Measurements from ENCODE around the gene ALPG. TPM values are rescaled to one million over a fixed set of nuclear protein-coding genes. Genes with fewer than 3 reads are reported as not detected.
A peak's percentile ranks its signal among the peaks of the same experiment; 100 is the strongest.

The ALPG gene
- total RNA-seq (2021; ENCODE audit: unreplicated experiment) (65.3 TPM), Bru-seq, nascent RNA (percentile 53 among the genes with signal in this experiment), BruChase-seq, experiment 1, labeled RNA remaining after a 2-hour chase (percentile 55 among the genes with signal in this experiment), BruChase-seq, experiment 2, labeled RNA remaining after a 6-hour chase (percentile 78 among the genes with signal in this experiment)
- polyA plus RNA-seq (2012; ENCODE audit: insufficient read length) = 236 TPM
- long read RNA-seq, transcript ALPG-201 (11 exons, 2,493 nt) = major isoform, 7 of 50 reads
- long read RNA-seq, partial matches to known transcripts = 41 of 50 reads
- long read RNA-seq, other reads (novel, unspliced or antisense) = 2 of 50 reads

DNA sequence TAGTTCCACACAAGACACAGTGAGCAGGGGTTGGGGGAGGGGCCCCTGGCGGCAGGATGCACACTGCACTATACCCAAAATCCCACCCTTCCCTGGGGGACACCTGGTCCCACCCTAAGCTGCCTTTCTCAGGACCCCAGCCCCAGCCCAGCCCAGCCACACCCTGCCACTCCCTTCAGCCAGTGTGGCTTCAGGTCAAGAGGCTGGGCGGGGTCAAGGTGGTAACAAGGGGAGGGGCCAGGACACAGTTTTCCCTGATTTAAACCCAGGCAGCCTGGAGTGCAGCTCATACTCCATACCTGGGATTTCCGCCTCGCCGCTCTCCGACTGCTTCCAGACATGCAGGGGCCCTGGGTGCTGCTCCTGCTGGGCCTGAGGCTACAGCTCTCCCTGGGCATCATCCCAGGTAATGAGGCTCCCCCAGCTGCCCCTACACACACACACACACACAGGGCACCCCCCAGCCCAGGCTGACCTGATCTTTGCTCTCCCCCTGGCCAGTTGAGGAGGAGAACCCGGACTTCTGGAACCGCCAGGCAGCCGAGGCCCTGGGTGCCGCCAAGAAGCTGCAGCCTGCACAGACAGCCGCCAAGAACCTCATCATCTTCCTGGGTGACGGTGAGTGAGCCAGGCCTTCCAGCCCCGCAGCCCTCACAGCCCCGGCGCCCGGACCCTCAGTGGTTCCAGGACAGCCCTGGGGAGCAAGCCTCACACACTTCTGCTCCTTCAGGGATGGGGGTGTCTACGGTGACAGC lies at the start of gene ALPG:
ALPG (plus strand) TSS at position 289 of the 755 bp plus-strand sequence; CDS start at position 340, 51 bp downstream.
- Histone ChIP-seq H3K27me3 (ENCODE audit: control insufficient read depth, insufficient read depth, low read length) (no peaks in the 10 kb centered on the region), H3K27ac (ENCODE audit: low read length) (no peak within 1 kb of the TSS), H3K36me3 (ENCODE audit: control insufficient read depth, insufficient read depth, low read length) (no peaks in the 10 kb centered on the region), H3K4me1 (ENCODE audit: control insufficient read depth, insufficient read depth, low read length) (no peaks in the 10 kb centered on the region), H3K9me3 (ENCODE audit: control insufficient read depth, insufficient read depth, low read depth, low read length) (no peaks in the 10 kb centered on the region), H3K4me3 (ENCODE audit: low read depth in 2 of 2, low read length in 2 of 2) (no peak within 1 kb of the TSS)
- POLR2A ChIA-PET = no interaction called here
- in situ Hi-C loops (cut with HindIII; ENCODE audit: low pct_unique_long_range_greater_than_20kb, low sequenced_read_pairs) = no loop called here
- DNase-seq (ENCODE audit: low read depth, low spot score) (no peak), ATAC-seq (no peak)
- intact Hi-C loops (cut with micrococcal nuclease; ENCODE audit: unreplicated experiment) = no loop called here
- CTCF ChIA-PET = no interaction called here
- BruUV-seq (replicated peaks) = no TSS peak
- TF ChIP-seq, protein P1, sequence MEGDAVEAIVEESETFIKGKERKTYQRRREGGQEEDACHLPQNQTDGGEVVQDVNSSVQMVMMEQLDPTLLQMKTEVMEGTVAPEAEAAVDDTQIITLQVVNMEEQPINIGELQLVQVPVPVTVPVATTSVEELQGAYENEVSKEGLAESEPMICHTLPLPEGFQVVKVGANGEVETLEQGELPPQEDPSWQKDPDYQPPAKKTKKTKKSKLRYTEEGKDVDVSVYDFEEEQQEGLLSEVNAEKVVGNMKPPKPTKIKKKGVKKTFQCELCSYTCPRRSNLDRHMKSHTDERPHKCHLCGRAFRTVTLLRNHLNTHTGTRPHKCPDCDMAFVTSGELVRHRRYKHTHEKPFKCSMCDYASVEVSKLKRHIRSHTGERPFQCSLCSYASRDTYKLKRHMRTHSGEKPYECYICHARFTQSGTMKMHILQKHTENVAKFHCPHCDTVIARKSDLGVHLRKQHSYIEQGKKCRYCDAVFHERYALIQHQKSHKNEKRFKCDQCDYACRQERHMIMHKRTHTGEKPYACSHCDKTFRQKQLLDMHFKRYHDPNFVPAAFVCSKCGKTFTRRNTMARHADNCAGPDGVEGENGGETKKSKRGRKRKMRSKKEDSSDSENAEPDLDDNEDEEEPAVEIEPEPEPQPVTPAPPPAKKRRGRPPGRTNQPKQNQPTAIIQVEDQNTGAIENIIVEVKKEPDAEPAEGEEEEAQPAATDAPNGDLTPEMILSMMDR (IDR thresholded peaks at IDR 0.05) = no peak
- TF ChIP-seq, protein P2, sequence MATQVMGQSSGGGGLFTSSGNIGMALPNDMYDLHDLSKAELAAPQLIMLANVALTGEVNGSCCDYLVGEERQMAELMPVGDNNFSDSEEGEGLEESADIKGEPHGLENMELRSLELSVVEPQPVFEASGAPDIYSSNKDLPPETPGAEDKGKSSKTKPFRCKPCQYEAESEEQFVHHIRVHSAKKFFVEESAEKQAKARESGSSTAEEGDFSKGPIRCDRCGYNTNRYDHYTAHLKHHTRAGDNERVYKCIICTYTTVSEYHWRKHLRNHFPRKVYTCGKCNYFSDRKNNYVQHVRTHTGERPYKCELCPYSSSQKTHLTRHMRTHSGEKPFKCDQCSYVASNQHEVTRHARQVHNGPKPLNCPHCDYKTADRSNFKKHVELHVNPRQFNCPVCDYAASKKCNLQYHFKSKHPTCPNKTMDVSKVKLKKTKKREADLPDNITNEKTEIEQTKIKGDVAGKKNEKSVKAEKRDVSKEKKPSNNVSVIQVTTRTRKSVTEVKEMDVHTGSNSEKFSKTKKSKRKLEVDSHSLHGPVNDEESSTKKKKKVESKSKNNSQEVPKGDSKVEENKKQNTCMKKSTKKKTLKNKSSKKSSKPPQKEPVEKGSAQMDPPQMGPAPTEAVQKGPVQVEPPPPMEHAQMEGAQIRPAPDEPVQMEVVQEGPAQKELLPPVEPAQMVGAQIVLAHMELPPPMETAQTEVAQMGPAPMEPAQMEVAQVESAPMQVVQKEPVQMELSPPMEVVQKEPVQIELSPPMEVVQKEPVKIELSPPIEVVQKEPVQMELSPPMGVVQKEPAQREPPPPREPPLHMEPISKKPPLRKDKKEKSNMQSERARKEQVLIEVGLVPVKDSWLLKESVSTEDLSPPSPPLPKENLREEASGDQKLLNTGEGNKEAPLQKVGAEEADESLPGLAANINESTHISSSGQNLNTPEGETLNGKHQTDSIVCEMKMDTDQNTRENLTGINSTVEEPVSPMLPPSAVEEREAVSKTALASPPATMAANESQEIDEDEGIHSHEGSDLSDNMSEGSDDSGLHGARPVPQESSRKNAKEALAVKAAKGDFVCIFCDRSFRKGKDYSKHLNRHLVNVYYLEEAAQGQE (IDR thresholded peaks at IDR 0.05; ENCODE audit: insufficient read depth in 1 of 2, low read depth in 2 of 2, low read length in 1 of 2) = no peak
- TF ChIP-seq TCF7L2 (IDR thresholded peaks at IDR 0.05; ENCODE audit: low read depth, low read length) (no peak), POLR2AphosphoS5 (IDR thresholded peaks at IDR 0.05; ENCODE audit: low read depth, low read length) (no peak), SIN3A (IDR thresholded peaks at IDR 0.05; ENCODE audit: borderline replicate concordance, insufficient read depth, low read depth, low read length) (no peak)

DNA sequence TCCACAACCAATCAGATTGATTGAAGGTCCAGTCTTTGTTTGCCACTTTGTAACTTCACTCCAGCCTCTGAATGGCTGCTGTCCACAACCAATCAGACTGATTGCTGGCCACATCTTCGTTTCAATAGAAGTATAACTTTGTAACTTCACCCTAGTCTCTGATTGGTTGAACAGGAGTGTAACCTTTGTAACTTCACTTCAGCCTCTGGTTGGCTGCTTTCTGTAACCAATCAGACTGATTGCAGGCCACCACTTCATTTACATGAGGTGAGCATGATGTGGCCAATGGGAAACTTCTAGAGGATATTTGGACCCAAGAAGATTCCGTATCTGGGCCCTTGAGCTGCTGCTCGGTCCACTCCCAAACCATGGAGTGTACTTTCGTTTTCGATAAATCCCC lies 45.0 kb upstream of the ALPG start:
- intact Hi-C loops (cut with micrococcal nuclease; ENCODE audit: unreplicated experiment) = no loop called here
- in situ Hi-C loops (cut with HindIII; ENCODE audit: low pct_unique_long_range_greater_than_20kb, low sequenced_read_pairs) = no loop called here
- Histone ChIP-seq H3K4me1 (ENCODE audit: control insufficient read depth, insufficient read depth, low read length) (peaks cover 4% of the 10 kb centered on the region; the same call in 1 of the 2 replicates), H3K27me3 (ENCODE audit: control insufficient read depth, insufficient read depth, low read length) (no peaks in the 10 kb centered on the region), H3K36me3 (ENCODE audit: control insufficient read depth, insufficient read depth, low read length) (no peaks in the 10 kb centered on the region), H3K9me3 (ENCODE audit: control insufficient read depth, insufficient read depth, low read depth, low read length) (no peaks in the 10 kb centered on the region), H3K4me3 (ENCODE audit: low read depth in 2 of 2, low read length in 2 of 2) (no peak overlapping the region), H3K27ac (ENCODE audit: low read length) (no peak overlapping the region)
- BruUV-seq (replicated peaks) = no TSS peak
- ChIA-PET POLR2A (no interaction called here), CTCF (interaction anchor here (0.6 kb wide), 1 partner anchor 9 kb away, joined by 3 read pairs; no protein-coding TSS in a partner anchor)
- ATAC-seq (no peak), DNase-seq (ENCODE audit: low read depth, low spot score) (no peak)
- no peak for TF ChIP-seq TCF7L2 (IDR thresholded peaks at IDR 0.05; ENCODE audit: low read depth, low read length)
- TF ChIP-seq, protein P1 (IDR thresholded peaks at IDR 0.05) = no peak
- TF ChIP-seq POLR2AphosphoS5 (IDR thresholded peaks at IDR 0.05; ENCODE audit: low read depth, low read length) = no peak
- TF ChIP-seq, protein P2 (IDR thresholded peaks at IDR 0.05; ENCODE audit: insufficient read depth in 1 of 2, low read depth in 2 of 2, low read length in 1 of 2) = no peak
- no peak for TF ChIP-seq SIN3A (IDR thresholded peaks at IDR 0.05; ENCODE audit: borderline replicate concordance, insufficient read depth, low read depth, low read length)
